22Rv1 (cell line): ENCODE measurements around the gene GLRA3.

Experiments used
- CTCF ChIP-seq: fragments of 450-650 bp; IDR thresholded peaks from 2 replicates; pipeline ENCODE4 v1.5.1; 2017; ENCODE audit warnings: mild to moderate bottlenecking
- ZFX ChIP-seq: fragments of 450-650 bp; IDR thresholded peaks from 2 replicates; pipeline ENCODE4 v1.6.1; 2017; ENCODE audit warnings: antibody characterized with exemption, borderline replicate concordance

DNA sequence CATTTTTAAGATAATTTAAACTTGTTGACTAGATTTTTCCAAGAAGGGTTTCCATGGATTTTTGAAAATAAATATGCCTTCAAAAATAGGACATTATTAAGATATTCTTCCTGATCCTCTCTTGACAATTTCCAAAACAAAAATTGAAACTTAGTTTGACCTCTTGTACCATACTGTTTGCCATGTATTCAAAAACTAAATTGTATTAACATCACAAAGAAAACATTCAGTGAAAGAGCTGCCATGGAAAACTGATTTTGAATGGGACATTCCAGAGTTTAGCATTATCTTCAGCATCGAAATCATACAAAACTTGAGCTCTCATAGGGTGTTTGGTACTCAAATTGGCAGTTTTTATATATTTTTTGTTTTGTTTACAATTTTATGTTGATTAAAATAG lies 238.7 kb downstream of the GLRA3 start:
- TF ChIP-seq CTCF = no peak
- no peak for TF ChIP-seq ZFX
